Uterus (tissue), 4 donors: ENCODE results near the gene ITPR2. TPM values are rescaled to one million over a fixed set of nuclear protein-coding genes. Genes with fewer than 3 reads are reported as not detected.

Experiments
- DNase-seq, 2 donors: peaks; one replicate each; pipeline ENCODE4 v3.0.0-alpha.2; 2019 to 2020
- H3K27ac ChIP-seq, 2 donors: fragments of 200-600 bp; sonication (generic); 1 replicate in 1 of 2; 2 replicates in 1 of 2; pipeline ENCODE4 v1.5.1; 2016 to 2018
- H3K27me3 ChIP-seq, 2 donors: fragments of 200-600 bp; sonication (generic); one replicate each; pipeline ENCODE4 v1.5.1; 2018 to 2019; ENCODE audit warnings: control low read depth in 1 of 2
- H3K36me3 ChIP-seq, 2 donors: fragments of 200-600 bp; sonication (generic); one replicate each; pipeline ENCODE4 v1.5.1; 2019; ENCODE audit warnings: control low read depth in 1 of 2
- H3K4me1 ChIP-seq, 2 donors: fragments of 200-600 bp; sonication (generic); one replicate each; pipeline ENCODE4 v1.5.1; 2018 to 2019; ENCODE audit warnings: control low read depth in 1 of 2
- H3K4me3 ChIP-seq, 2 donors: fragments of 200-600 bp; sonication (generic); 1 replicate in 1 of 2; 2 replicates in 1 of 2; pipeline ENCODE4 v1.5.1; 2018 to 2019; ENCODE audit warnings: mild to moderate bottlenecking in 1 of 2
- H3K9me3 ChIP-seq, 2 donors: fragments of 200-600 bp; sonication (generic); one replicate each; pipeline ENCODE4 v1.5.1; 2019; ENCODE audit warnings: control low read depth in 1 of 2
- POLR2A ChIP-seq, 2 donors: fragments of 450-650 bp; IDR thresholded peaks; one replicate each; pipeline ENCODE4 v1.6.1; 2016; ENCODE audit warnings: antibody characterized with exemption in 2 of 2, mild to moderate bottlenecking in 1 of 2, moderate library complexity in 1 of 2
- intact Hi-C: fragments of 100-400 bp; cut with DNase I; formaldehyde crosslinking; loops from one replicate; pipeline ENCODE4 v1.15.1; 2023; ENCODE audit warnings: low total_unique reads
- total RNA-seq, 4 donors: library from RNA; depleted of rRNA in 3 of 4; stranded (reverse); fragments of >200 nt in 3 of 4; gene quantifications; one replicate each; pipeline versions ENCODE4 v1.1.0 to v1.2.4, GENCODE V29; 2014 to 2023
- TF ChIP-seq, protein P1 (sequence below), 4 experiments: fragments of 200-600 bp in 2 of 4; fragments of 450-650 bp in 2 of 4; sonication (generic) in 2 of 4; IDR thresholded peaks; one replicate each; pipeline ENCODE4 v1.5.1; 2016 to 2019; ENCODE audit warnings: antibody characterized with exemption in 4 of 4, mild to moderate bottlenecking in 2 of 4, moderate library complexity in 1 of 4
- donor health status: DM: yes; HTN: yes; CAD: no.

Gene ITPR2
- total RNA-seq, 4 donors from 2014 or later: 53.5 to 271 (median 60.4) TPM

DNA sequence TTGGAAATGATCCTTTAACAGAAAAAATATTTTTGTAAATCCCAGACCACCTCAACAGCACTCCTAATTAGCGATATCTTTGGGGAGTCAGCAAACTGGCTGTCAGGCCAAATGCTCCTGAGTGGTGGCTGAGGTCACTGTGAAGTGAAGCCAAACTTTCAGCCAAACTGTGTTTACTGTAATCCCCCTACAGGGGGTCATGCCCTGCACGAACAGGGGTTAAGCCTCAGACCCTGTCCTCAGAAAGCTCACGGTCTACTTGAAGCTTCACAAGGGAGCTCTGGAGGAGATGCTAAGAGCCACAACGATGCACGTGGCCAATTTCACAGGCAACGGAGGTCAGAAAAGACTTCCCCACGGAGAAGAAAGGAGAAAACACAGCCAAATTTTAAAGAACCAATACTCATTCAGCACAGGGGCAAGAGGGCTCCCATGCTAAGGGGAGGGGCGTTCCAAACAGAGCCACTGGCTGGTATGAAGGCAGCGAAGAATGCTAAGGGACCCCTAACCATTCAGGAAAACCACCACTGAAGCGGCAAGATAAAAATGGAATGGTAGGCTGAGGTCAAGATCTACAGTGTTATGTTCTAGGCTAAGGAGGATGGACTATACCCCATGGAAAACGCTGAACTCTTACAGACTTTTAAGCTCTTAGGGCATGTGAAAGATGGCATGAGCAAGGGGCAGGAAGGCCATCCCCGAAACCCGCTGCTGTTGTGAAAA is 105.4 kb downstream of the ITPR2 start:
- H3K27ac ChIP-seq: no peak overlapping the region
- H3K4me3 ChIP-seq: no peak overlapping the region
- DNase-seq: no peak
- no peaks in the 10 kb centered on the region for H3K36me3 ChIP-seq
- no peaks in the 10 kb centered on the region for H3K27me3 ChIP-seq
- H3K9me3 ChIP-seq: no peaks in the 10 kb centered on the region
- no peak for TF ChIP-seq POLR2A (IDR thresholded peaks at IDR 0.05)
- TF ChIP-seq, protein P1, sequence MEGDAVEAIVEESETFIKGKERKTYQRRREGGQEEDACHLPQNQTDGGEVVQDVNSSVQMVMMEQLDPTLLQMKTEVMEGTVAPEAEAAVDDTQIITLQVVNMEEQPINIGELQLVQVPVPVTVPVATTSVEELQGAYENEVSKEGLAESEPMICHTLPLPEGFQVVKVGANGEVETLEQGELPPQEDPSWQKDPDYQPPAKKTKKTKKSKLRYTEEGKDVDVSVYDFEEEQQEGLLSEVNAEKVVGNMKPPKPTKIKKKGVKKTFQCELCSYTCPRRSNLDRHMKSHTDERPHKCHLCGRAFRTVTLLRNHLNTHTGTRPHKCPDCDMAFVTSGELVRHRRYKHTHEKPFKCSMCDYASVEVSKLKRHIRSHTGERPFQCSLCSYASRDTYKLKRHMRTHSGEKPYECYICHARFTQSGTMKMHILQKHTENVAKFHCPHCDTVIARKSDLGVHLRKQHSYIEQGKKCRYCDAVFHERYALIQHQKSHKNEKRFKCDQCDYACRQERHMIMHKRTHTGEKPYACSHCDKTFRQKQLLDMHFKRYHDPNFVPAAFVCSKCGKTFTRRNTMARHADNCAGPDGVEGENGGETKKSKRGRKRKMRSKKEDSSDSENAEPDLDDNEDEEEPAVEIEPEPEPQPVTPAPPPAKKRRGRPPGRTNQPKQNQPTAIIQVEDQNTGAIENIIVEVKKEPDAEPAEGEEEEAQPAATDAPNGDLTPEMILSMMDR (IDR thresholded peaks at IDR 0.05): no peak
- intact Hi-C loops: no loop called here
- H3K4me1 ChIP-seq: no peaks in the 10 kb centered on the region

DNA sequence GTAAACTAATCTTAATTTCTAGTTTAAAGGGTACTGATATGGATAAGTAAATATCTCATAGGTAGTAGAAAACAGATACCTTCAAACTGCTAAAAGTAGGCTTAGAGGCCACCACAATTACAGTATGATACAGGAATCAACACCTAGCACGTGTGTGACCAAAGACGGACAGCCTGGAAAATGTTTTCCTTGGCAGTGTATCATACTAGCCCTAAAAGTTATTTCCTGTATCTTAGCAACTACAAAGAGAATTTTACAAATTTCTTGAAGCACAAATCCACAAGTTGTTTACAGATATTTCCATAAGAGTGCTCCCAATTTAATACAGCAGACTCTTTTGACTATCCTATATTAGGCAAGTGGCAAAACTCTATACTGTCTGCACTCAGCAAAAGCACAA is 106.0 kb downstream of the ITPR2 start:
- H3K27ac ChIP-seq: no peak overlapping the region
- H3K4me3 ChIP-seq: no peak overlapping the region
- no peaks in the 10 kb centered on the region for H3K4me1 ChIP-seq
- DNase-seq: no peak
- H3K9me3 ChIP-seq: no peaks in the 10 kb centered on the region
- intact Hi-C loops: no loop called here
- TF ChIP-seq, protein P1 (IDR thresholded peaks at IDR 0.05): no peak
- TF ChIP-seq POLR2A (IDR thresholded peaks at IDR 0.05): no peak
- H3K36me3 ChIP-seq: no peaks in the 10 kb centered on the region
- no peaks in the 10 kb centered on the region for H3K27me3 ChIP-seq

DNA sequence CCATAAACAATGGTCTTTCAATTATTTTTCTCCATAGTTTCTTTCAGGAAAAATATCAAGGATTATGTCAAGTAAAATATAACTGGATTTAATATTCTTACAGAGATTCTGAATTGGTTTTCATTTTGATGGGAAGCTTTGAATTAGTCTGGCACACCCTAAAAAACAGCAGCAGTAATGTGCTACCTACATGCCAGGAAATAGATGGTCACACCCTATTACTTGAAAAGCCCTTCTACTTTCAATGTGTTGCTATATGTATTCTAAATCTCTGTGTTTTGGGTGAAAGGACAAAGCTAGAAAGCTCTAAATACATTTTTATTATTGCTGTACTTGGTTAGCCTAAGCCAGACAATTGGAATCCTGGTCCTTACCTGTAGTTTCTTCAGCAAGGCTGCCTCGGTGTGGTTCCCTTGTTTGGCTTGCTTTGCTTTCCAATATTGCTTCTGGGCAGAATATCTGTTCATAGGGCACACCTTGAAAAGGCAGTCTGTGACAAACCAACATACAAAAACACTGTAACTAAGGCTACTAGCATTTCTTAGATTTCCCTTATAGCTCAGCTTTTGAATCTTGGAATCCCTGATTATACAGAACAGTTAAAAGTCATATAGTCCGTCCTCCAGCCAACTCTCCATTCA is 107.6 kb downstream of the ITPR2 start:
- H3K27ac ChIP-seq: no peak overlapping the region
- no peak for DNase-seq
- no peaks in the 10 kb centered on the region for H3K4me1 ChIP-seq
- H3K27me3 ChIP-seq: no peaks in the 10 kb centered on the region
- no peaks in the 10 kb centered on the region for H3K9me3 ChIP-seq
- TF ChIP-seq, protein P1 (IDR thresholded peaks at IDR 0.05): no peak
- TF ChIP-seq POLR2A (IDR thresholded peaks at IDR 0.05): no peak
- intact Hi-C loops: no loop called here
- no peaks in the 10 kb centered on the region for H3K36me3 ChIP-seq
- no peak overlapping the region for H3K4me3 ChIP-seq

DNA sequence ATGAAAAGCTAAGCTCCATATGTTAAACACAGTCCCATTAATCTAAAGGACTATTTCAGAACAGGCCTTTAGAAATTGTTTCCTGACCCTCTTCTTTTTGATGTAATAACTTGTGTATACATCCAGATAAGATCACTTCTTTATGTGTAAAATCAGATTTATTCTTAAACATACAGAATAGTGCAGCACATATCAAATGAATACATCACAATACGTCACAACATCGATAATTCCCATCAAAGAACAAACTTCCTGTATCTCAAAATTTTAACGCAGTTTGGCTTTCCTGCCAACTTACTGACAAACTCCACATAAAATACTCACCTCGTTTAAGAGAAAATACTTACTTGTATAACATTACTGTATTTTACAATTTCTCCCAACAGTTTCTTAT is 108.7 kb downstream of the ITPR2 start:
- no peaks in the 10 kb centered on the region for H3K27me3 ChIP-seq
- DNase-seq: no peak
- TF ChIP-seq POLR2A (IDR thresholded peaks at IDR 0.05): no peak
- TF ChIP-seq, protein P1 (IDR thresholded peaks at IDR 0.05): no peak
- no peaks in the 10 kb centered on the region for H3K4me1 ChIP-seq
- no peak overlapping the region for H3K4me3 ChIP-seq
- intact Hi-C loops: no loop called here
- peak overlapping the region; percentile 70 to 71 for H3K27ac ChIP-seq
- H3K36me3 ChIP-seq: no peaks in the 10 kb centered on the region
- no peaks in the 10 kb centered on the region for H3K9me3 ChIP-seq
